ENCODE data around the gene TUBG2. TPM values are rescaled to one million over a fixed set of nuclear protein-coding genes. Genes with fewer than 3 reads are reported as not detected.

TUBG2 gene
- polyA plus RNA-seq, 1 donor (not counting 4 experiments of a cell fraction or from before 2014, with no cell fraction given): 14.5 TPM

- TF ChIP-seq CTCF (optimal IDR thresholded peaks at IDR 0.05 in 1 of 3, IDR thresholded peaks at IDR 0.05 in 1 of 3, conservative IDR thresholded peaks at IDR 0.05 in 1 of 3; ENCODE audit: extremely low read depth in 1 of 3, insufficient read depth in 2 of 3, low read length in 3 of 3): no peak
- no peak for TF ChIP-seq EZH2 (IDR thresholded peaks at IDR 0.05; ENCODE audit: low read length)
- Histone ChIP-seq H3K4me2 (ENCODE audit: control insufficient read depth, extremely low read depth, insufficient read depth, low read depth, low read length) (peak overlapping the region; percentile 69), H3K9me3 (ENCODE audit: control insufficient read depth, low read depth, low read length) (no peaks in the 10 kb centered on the region), H2AFZ (ENCODE audit: control insufficient read depth, low read length) (no peak overlapping the region), H3K9ac (ENCODE audit: control insufficient read depth, extremely low read depth, insufficient read depth, low read length) (no peak overlapping the region), H3K36me3 (ENCODE audit: control insufficient read depth in 2 of 2, extremely low read depth in 1 of 2, insufficient read depth in 2 of 2, low read length in 2 of 2) (peaks cover 28% of the 10 kb centered on the region in 2 experiments), H3K9me1 (ENCODE audit: control insufficient read depth, extremely low read depth, insufficient read depth, low read length) (peaks cover 4% of the 10 kb centered on the region), H3K27ac (ENCODE audit: control insufficient read depth, insufficient read depth, low read length) (no peak overlapping the region), H3K4me3 (ENCODE audit: control insufficient read depth in 2 of 3, extremely low read depth in 1 of 3, insufficient read depth in 2 of 3, low read depth in 1 of 3, low read length in 3 of 3) (peak overlapping the region in 2 of 3 experiments; percentile 12 to 57), H4K20me1 (ENCODE audit: control insufficient read depth, extremely low read depth, insufficient read depth, low read length) (peaks cover 8% of the 10 kb centered on the region), H3K79me2 (ENCODE audit: control insufficient read depth, insufficient read depth, low read length) (peaks cover 16% of the 10 kb centered on the region), H3K27me3 (ENCODE audit: control insufficient read depth, extremely low read depth, insufficient read depth, low read length) (no peaks in the 10 kb centered on the region), H3K4me1 (ENCODE audit: control insufficient read depth, extremely low read depth, insufficient read depth, low read length) (peaks cover 60% of the 10 kb centered on the region)
- DNase-seq (ENCODE audit: low read depth, low spot score): no peak
- no peak for FAIRE-seq
- dilution Hi-C loops (cut with MboI; ENCODE audit: extremely low pct_ligation_motif_present, low sequenced_read_pairs): no loop called here
These were observed 13.0 kb downstream of the TUBG2 start for GRCh38 chr17:42672038-42672437.

DNA sequence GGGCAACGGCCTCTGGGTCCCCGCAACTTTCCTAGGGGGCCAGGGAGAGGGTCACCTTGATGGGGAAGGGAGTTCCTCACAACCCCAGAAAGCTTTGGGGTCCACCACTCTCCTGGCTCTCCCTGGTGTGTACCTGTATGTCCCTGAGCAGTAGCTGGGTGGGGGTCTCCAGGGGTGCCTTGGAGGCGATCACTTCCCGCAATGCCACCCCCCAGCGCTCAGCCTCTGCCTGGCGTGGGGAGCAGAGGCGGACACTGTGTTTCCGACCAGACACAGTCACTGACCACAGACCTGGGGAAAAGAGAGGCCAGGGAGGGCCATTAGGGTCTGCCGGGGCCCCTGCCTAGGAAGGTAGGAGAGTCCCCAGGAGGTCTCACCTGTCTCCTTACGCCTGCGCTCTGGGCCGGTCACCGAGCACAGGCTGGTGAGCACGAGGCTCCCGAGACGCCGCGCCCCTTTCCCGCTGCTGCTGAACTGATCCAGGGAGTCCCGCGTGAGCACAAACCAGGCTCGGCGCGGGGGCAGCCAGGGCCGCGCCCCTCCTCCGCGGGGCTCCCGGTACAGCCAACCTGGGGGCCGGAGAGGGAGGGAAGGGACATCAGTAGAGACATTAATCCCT, 14.3 kb downstream of the TUBG2 start:
- H3K4me2 ChIP-seq (ENCODE audit: control insufficient read depth, extremely low read depth, insufficient read depth, low read depth, low read length): peak overlapping the region; percentile 91

More for the DNA sequence above, 14.3 kb downstream of the TUBG2 start:
- no peak for FAIRE-seq
- peaks cover 25 to 28% of the 10 kb centered on the region in 2 experiments for H3K36me3 ChIP-seq (ENCODE audit: control insufficient read depth in 2 of 2, extremely low read depth in 1 of 2, insufficient read depth in 2 of 2, low read length in 2 of 2)
- peaks cover 16% of the 10 kb centered on the region for H3K79me2 ChIP-seq (ENCODE audit: control insufficient read depth, insufficient read depth, low read length)
- H3K27me3 ChIP-seq (ENCODE audit: control insufficient read depth, extremely low read depth, insufficient read depth, low read length): no peaks in the 10 kb centered on the region
- peaks cover 4% of the 10 kb centered on the region for H3K9me1 ChIP-seq (ENCODE audit: control insufficient read depth, extremely low read depth, insufficient read depth, low read length)
- peaks cover 6% of the 10 kb centered on the region for H4K20me1 ChIP-seq (ENCODE audit: control insufficient read depth, extremely low read depth, insufficient read depth, low read length)
- DNase-seq (ENCODE audit: low read depth, low spot score): no peak
- no peak overlapping the region for H3K27ac ChIP-seq (ENCODE audit: control insufficient read depth, insufficient read depth, low read length)
- no peaks in the 10 kb centered on the region for H3K9me3 ChIP-seq (ENCODE audit: control insufficient read depth, low read depth, low read length)
- dilution Hi-C loops (cut with MboI; ENCODE audit: extremely low pct_ligation_motif_present, low sequenced_read_pairs): no loop called here
- H2AFZ ChIP-seq (ENCODE audit: control insufficient read depth, low read length): no peak overlapping the region
- TF ChIP-seq CTCF (optimal IDR thresholded peaks at IDR 0.05 in 1 of 3, IDR thresholded peaks at IDR 0.05 in 1 of 3, conservative IDR thresholded peaks at IDR 0.05 in 1 of 3; ENCODE audit: extremely low read depth in 1 of 3, insufficient read depth in 2 of 3, low read length in 3 of 3) (no peak), EZH2 (IDR thresholded peaks at IDR 0.05; ENCODE audit: low read length) (no peak)
- peaks cover 55% of the 10 kb centered on the region for H3K4me1 ChIP-seq (ENCODE audit: control insufficient read depth, extremely low read depth, insufficient read depth, low read length)
- peak overlapping the region in 2 of 3 experiments; percentile 48 to 93 for H3K4me3 ChIP-seq (ENCODE audit: control insufficient read depth in 2 of 3, extremely low read depth in 1 of 3, insufficient read depth in 2 of 3, low read depth in 1 of 3, low read length in 3 of 3)
- H3K9ac ChIP-seq (ENCODE audit: control insufficient read depth, extremely low read depth, insufficient read depth, low read length): no peak overlapping the region

All from keratinocyte (primary cell).